ENCODE results near the gene NTSR1. TPM values are rescaled to one million over a fixed set of nuclear protein-coding genes. Genes with fewer than 3 reads are reported as not detected.

Gene NTSR1
- polyA plus RNA-seq, 1 donor from 2014 or later: 0.05 TPM

DNA sequence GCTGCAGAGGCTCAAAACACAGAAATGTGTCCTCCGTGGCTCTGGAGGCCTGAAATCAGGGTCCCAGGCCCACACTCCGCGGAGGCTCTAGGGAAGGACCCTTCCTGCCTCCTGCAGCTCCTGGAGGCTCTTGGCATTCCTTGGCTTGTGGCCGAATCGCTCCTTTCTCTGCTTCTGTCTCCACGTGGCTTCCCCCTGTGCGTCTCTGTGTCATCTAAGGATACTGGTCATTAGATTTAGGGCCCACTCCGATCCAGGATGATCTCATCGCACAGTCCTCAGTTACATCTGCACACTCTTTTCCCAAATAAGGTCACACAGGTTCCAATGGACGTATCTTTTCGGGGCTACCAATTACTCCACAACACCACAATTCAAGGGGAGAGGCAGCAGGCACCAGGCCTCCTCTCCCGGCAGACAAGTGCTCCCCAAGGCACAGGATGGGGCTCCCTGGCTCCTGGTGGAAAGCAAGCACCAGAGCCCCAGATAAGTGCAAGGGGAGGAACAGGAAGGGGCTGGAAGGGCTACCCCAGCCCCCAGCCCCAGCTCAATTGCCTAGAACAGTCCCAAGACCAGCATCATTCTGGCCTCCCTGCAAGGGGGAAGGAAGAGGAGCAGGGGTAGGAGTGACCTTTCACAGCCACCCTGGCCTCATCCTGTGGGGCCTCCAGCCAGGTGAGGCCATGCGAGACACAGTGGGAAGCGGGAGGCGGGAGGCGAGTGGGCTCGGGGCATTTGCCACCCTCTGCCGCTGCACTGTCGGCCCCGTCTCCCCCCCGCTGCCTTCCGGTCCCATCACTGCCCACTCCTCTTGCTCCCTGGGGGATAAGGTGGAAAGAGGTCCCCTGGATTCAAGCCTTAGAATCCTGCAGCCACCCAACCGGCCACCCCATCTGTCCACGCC lies 16.3 kb downstream of the NTSR1 start:
- H3K27me3 ChIP-seq (ENCODE audit: insufficient read depth, low read depth, low read length): no peaks in the 10 kb centered on the region
- no peak overlapping the region for H3K27ac ChIP-seq (ENCODE audit: low read length)
- H3K9me3 ChIP-seq (ENCODE audit: low read length): no peaks in the 10 kb centered on the region
- H2AFZ ChIP-seq (ENCODE audit: low read depth, low read length): no peak overlapping the region
- TF ChIP-seq RAD21 (conservative IDR thresholded peaks at IDR 0.05): no peak
- TF ChIP-seq TAF1 (IDR thresholded peaks at IDR 0.05; ENCODE audit: low read depth): no peak
- TF ChIP-seq EZH2 (IDR thresholded peaks at IDR 0.05; ENCODE audit: borderline replicate concordance, insufficient read depth, low read length, poor library complexity, severe bottlenecking): no peak
- TF ChIP-seq MXI1 (conservative IDR thresholded peaks at IDR 0.05; ENCODE audit: poor library complexity, severe bottlenecking): no peak
- TF ChIP-seq POLR2AphosphoS5 (IDR thresholded peaks at IDR 0.05): no peak
- TF ChIP-seq EP300 (conservative IDR thresholded peaks at IDR 0.05; ENCODE audit: poor library complexity, severe bottlenecking): no peak
- no peak for TF ChIP-seq SMC3 (conservative IDR thresholded peaks at IDR 0.05; ENCODE audit: poor library complexity)
- TF ChIP-seq, protein P1, sequence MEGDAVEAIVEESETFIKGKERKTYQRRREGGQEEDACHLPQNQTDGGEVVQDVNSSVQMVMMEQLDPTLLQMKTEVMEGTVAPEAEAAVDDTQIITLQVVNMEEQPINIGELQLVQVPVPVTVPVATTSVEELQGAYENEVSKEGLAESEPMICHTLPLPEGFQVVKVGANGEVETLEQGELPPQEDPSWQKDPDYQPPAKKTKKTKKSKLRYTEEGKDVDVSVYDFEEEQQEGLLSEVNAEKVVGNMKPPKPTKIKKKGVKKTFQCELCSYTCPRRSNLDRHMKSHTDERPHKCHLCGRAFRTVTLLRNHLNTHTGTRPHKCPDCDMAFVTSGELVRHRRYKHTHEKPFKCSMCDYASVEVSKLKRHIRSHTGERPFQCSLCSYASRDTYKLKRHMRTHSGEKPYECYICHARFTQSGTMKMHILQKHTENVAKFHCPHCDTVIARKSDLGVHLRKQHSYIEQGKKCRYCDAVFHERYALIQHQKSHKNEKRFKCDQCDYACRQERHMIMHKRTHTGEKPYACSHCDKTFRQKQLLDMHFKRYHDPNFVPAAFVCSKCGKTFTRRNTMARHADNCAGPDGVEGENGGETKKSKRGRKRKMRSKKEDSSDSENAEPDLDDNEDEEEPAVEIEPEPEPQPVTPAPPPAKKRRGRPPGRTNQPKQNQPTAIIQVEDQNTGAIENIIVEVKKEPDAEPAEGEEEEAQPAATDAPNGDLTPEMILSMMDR (IDR thresholded peaks at IDR 0.05; ENCODE audit: poor library complexity, severe bottlenecking): no peak
- TF ChIP-seq, protein P2, sequence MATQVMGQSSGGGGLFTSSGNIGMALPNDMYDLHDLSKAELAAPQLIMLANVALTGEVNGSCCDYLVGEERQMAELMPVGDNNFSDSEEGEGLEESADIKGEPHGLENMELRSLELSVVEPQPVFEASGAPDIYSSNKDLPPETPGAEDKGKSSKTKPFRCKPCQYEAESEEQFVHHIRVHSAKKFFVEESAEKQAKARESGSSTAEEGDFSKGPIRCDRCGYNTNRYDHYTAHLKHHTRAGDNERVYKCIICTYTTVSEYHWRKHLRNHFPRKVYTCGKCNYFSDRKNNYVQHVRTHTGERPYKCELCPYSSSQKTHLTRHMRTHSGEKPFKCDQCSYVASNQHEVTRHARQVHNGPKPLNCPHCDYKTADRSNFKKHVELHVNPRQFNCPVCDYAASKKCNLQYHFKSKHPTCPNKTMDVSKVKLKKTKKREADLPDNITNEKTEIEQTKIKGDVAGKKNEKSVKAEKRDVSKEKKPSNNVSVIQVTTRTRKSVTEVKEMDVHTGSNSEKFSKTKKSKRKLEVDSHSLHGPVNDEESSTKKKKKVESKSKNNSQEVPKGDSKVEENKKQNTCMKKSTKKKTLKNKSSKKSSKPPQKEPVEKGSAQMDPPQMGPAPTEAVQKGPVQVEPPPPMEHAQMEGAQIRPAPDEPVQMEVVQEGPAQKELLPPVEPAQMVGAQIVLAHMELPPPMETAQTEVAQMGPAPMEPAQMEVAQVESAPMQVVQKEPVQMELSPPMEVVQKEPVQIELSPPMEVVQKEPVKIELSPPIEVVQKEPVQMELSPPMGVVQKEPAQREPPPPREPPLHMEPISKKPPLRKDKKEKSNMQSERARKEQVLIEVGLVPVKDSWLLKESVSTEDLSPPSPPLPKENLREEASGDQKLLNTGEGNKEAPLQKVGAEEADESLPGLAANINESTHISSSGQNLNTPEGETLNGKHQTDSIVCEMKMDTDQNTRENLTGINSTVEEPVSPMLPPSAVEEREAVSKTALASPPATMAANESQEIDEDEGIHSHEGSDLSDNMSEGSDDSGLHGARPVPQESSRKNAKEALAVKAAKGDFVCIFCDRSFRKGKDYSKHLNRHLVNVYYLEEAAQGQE (IDR thresholded peaks at IDR 0.05; ENCODE audit: borderline replicate concordance): no peak
- no peaks in the 10 kb centered on the region for H3K79me2 ChIP-seq (replicated peaks; ENCODE audit: insufficient read depth, low read length)
- no peak overlapping the region for H3K4me2 ChIP-seq (ENCODE audit: low read length)
- H3F3A ChIP-seq (ENCODE audit: insufficient read depth, low read length, poor library complexity, severe bottlenecking): no peaks in the 10 kb centered on the region
- H3K9me2 ChIP-seq (ENCODE audit: insufficient read depth, low read length): no peaks in the 10 kb centered on the region
- no peak overlapping the region for H3K9ac ChIP-seq (ENCODE audit: low read length)
- no peaks in the 10 kb centered on the region for H4K20me1 ChIP-seq (ENCODE audit: insufficient read depth)
- H3K4me3 ChIP-seq (ENCODE audit: low read length): no peak overlapping the region
- H3K36me3 ChIP-seq (ENCODE audit: insufficient read depth, low read length): no peaks in the 10 kb centered on the region

GRCh38 chr20:62725596-62726268 lies 17.1 kb downstream of the NTSR1 start:
- Histone ChIP-seq H3K79me2 (replicated peaks; ENCODE audit: insufficient read depth, low read length) (no peaks in the 10 kb centered on the region), H3K4me3 (ENCODE audit: low read length) (no peak overlapping the region), H3F3A (ENCODE audit: insufficient read depth, low read length, poor library complexity, severe bottlenecking) (no peaks in the 10 kb centered on the region), H4K20me1 (ENCODE audit: insufficient read depth) (no peaks in the 10 kb centered on the region), H3K4me2 (ENCODE audit: low read length) (no peak overlapping the region), H3K27me3 (ENCODE audit: insufficient read depth, low read depth, low read length) (no peaks in the 10 kb centered on the region), H3K9me3 (ENCODE audit: low read length) (no peaks in the 10 kb centered on the region), H2AFZ (ENCODE audit: low read depth, low read length) (no peak overlapping the region), H3K36me3 (ENCODE audit: insufficient read depth, low read length) (no peaks in the 10 kb centered on the region), H3K9me2 (ENCODE audit: insufficient read depth, low read length) (no peaks in the 10 kb centered on the region), H3K27ac (ENCODE audit: low read length) (no peak overlapping the region), H3K9ac (ENCODE audit: low read length) (no peak overlapping the region)
- TF ChIP-seq TAF1 (IDR thresholded peaks at IDR 0.05; ENCODE audit: low read depth): no peak
- TF ChIP-seq, protein P1 (IDR thresholded peaks at IDR 0.05; ENCODE audit: poor library complexity, severe bottlenecking): no peak
- no peak for TF ChIP-seq MXI1 (conservative IDR thresholded peaks at IDR 0.05; ENCODE audit: poor library complexity, severe bottlenecking)
- TF ChIP-seq EP300 (conservative IDR thresholded peaks at IDR 0.05; ENCODE audit: poor library complexity, severe bottlenecking): no peak
- TF ChIP-seq SMC3 (conservative IDR thresholded peaks at IDR 0.05; ENCODE audit: poor library complexity): no peak
- TF ChIP-seq RAD21 (conservative IDR thresholded peaks at IDR 0.05): no peak
- TF ChIP-seq POLR2AphosphoS5 (IDR thresholded peaks at IDR 0.05): no peak
- no peak for TF ChIP-seq EZH2 (IDR thresholded peaks at IDR 0.05; ENCODE audit: borderline replicate concordance, insufficient read depth, low read length, poor library complexity, severe bottlenecking)
- TF ChIP-seq, protein P2 (IDR thresholded peaks at IDR 0.05; ENCODE audit: borderline replicate concordance): no peak

Data from neural cell (in vitro differentiated cells).